ENCODE results near the gene ATP11A. TPM values are rescaled to one million over a fixed set of nuclear protein-coding genes. Genes with fewer than 3 reads are reported as not detected.

The ATP11A gene
- total RNA-seq, 2 donors from 2014 or later: 122 to 140 TPM

GRCh38 chr13:112851107-112852038 is 161.5 kb downstream of the ATP11A start:
- 94 to 95% methylated on average over 13 of the region's 13 CpGs for WGBS, 2 experiments (ENCODE audit: insufficient coverage in 1 of 2, insufficient read length in 1 of 2)
- Histone ChIP-seq H3K36me3 (ENCODE audit: control insufficient read depth, insufficient read depth, low read length) (peaks cover 96% of the 10 kb centered on the region), H3K4me3 (ENCODE audit: low read length) (no peak overlapping the region), H3K4me1 (ENCODE audit: control insufficient read depth, insufficient read depth, low read length) (no peaks in the 10 kb centered on the region), H3K27ac (ENCODE audit: low read depth, low read length) (no peak overlapping the region), H3K9me3 (ENCODE audit: control insufficient read depth, low read length) (peaks cover 8% of the 10 kb centered on the region), H3K9ac (ENCODE audit: extremely low read depth, low read length, poor library complexity, severe bottlenecking) (no peak overlapping the region), H3K27me3 (ENCODE audit: control insufficient read depth, insufficient read depth, low read length, poor library complexity, severe bottlenecking) (no peaks in the 10 kb centered on the region)
- H3K4me3 Mint-ChIP-seq: no peak overlapping the region
- H3K4me1 Mint-ChIP-seq: no peaks in the 10 kb centered on the region
- H3K9me3 Mint-ChIP-seq: no peaks in the 10 kb centered on the region
- H3K36me3 Mint-ChIP-seq (ENCODE audit: low read depth): peaks cover 92% of the 10 kb centered on the region
- no peaks in the 10 kb centered on the region for H3K27me3 Mint-ChIP-seq (ENCODE audit: insufficient read depth)
- TF ChIP-seq CTCF (conservative IDR thresholded peaks at IDR 0.05): no peak
- no peak overlapping the region for H3K27ac Mint-ChIP-seq
- DNase-seq: peak; percentile 36

- H3K4me1 Mint-ChIP-seq: no peaks in the 10 kb centered on the region
- H3K27me3 Mint-ChIP-seq (ENCODE audit: insufficient read depth): no peaks in the 10 kb centered on the region
- no peaks in the 10 kb centered on the region for H3K4me1 ChIP-seq (ENCODE audit: control insufficient read depth, insufficient read depth, low read length)
- H3K36me3 Mint-ChIP-seq (ENCODE audit: low read depth): peaks cover 89% of the 10 kb centered on the region
- no peak for TF ChIP-seq CTCF (conservative IDR thresholded peaks at IDR 0.05)
- H3K9me3 Mint-ChIP-seq: no peaks in the 10 kb centered on the region
- no peak overlapping the region for H3K9ac ChIP-seq (ENCODE audit: extremely low read depth, low read length, poor library complexity, severe bottlenecking)
- no peak overlapping the region for H3K27ac ChIP-seq (ENCODE audit: low read depth, low read length)
- WGBS, 2 experiments (ENCODE audit: insufficient coverage in 1 of 2, insufficient read length in 1 of 2): 96% methylated on average over 13 to 14 of the region's 15 CpGs
- no peak overlapping the region for H3K4me3 ChIP-seq (ENCODE audit: low read length)
- no peaks in the 10 kb centered on the region for H3K27me3 ChIP-seq (ENCODE audit: control insufficient read depth, insufficient read depth, low read length, poor library complexity, severe bottlenecking)
- H3K9me3 ChIP-seq (ENCODE audit: control insufficient read depth, low read length): peaks cover 6% of the 10 kb centered on the region
- peaks cover 96% of the 10 kb centered on the region for H3K36me3 ChIP-seq (ENCODE audit: control insufficient read depth, insufficient read depth, low read length)
- no peak for DNase-seq
- H3K27ac Mint-ChIP-seq: no peak overlapping the region
- H3K4me3 Mint-ChIP-seq: no peak overlapping the region
These were observed 162.6 kb downstream of the ATP11A start for GRCh38 chr13:112852392-112852791.

GRCh38 chr13:112852808-112853207 is 163.0 kb downstream of the ATP11A start:
- H3K27me3 ChIP-seq (ENCODE audit: control insufficient read depth, insufficient read depth, low read length, poor library complexity, severe bottlenecking): no peaks in the 10 kb centered on the region

More at GRCh38 chr13:112852808-112853207, 163.0 kb downstream of the ATP11A start:
- H3K4me1 ChIP-seq (ENCODE audit: control insufficient read depth, insufficient read depth, low read length): no peaks in the 10 kb centered on the region
- H3K4me1 Mint-ChIP-seq: no peaks in the 10 kb centered on the region
- H3K36me3 Mint-ChIP-seq (ENCODE audit: low read depth): peaks cover 89% of the 10 kb centered on the region
- no peak overlapping the region for H3K9ac ChIP-seq (ENCODE audit: extremely low read depth, low read length, poor library complexity, severe bottlenecking)
- no peak for TF ChIP-seq CTCF (conservative IDR thresholded peaks at IDR 0.05)
- H3K27me3 Mint-ChIP-seq (ENCODE audit: insufficient read depth): no peaks in the 10 kb centered on the region
- H3K4me3 Mint-ChIP-seq: no peak overlapping the region
- no peak overlapping the region for H3K4me3 ChIP-seq (ENCODE audit: low read length)
- H3K27ac ChIP-seq (ENCODE audit: low read depth, low read length): no peak overlapping the region
- H3K9me3 Mint-ChIP-seq: no peaks in the 10 kb centered on the region
- no peak for DNase-seq
- peaks cover 2% of the 10 kb centered on the region for H3K9me3 ChIP-seq (ENCODE audit: control insufficient read depth, low read length)
- peaks cover 96% of the 10 kb centered on the region for H3K36me3 ChIP-seq (ENCODE audit: control insufficient read depth, insufficient read depth, low read length)
- WGBS, 2 experiments (ENCODE audit: insufficient coverage in 1 of 2, insufficient read length in 1 of 2): 95 to 98% methylated on average over 7 to 10 of the region's 10 CpGs
- no peak overlapping the region for H3K27ac Mint-ChIP-seq

Measured in endodermal cell (in vitro differentiated cells).